Neutrophil (primary cell): Measurements from ENCODE around the gene AAK1.

Experiments
- H3K27ac ChIP-seq: fragments of 200-600 bp; sonication (generic); 2 replicates; pipeline ENCODE4 v1.5.1; 2016; ENCODE audit warnings: mild to moderate bottlenecking, moderate library complexity
- H3K27me3 ChIP-seq: fragments of 200-600 bp; sonication (generic); 2 replicates; pipeline ENCODE4 v1.6.0; 2016; ENCODE audit warnings: mild to moderate bottlenecking
- H3K36me3 ChIP-seq: fragments of 200-600 bp; sonication (generic); 2 replicates; pipeline ENCODE4 v1.5.1; 2017
- H3K4me1 ChIP-seq, 2 experiments: fragments of 200-600 bp in 1 of 2; sonication (generic) in 1 of 2; 1 replicate in 1 of 2; 2 replicates in 1 of 2; pipeline versions ENCODE4 v1.5.1 to v1.6.1; 2013 to 2016; ENCODE audit warnings: low read depth in 1 of 2, low read length in 1 of 2, mild to moderate bottlenecking in 1 of 2, moderate library complexity in 1 of 2; ENCODE audit not compliant: control insufficient read depth in 1 of 2, insufficient read depth in 1 of 2
- H3K4me3 ChIP-seq, 2 experiments: fragments of 200-600 bp in 1 of 2; sonication (generic) in 1 of 2; 1 replicate in 1 of 2; 2 replicates in 1 of 2; pipeline ENCODE4 v1.5.1; 2013 to 2016; ENCODE audit warnings: low read depth in 1 of 2, low read length in 1 of 2, mild to moderate bottlenecking in 1 of 2, moderate library complexity in 1 of 2
- H3K9me3 ChIP-seq: fragments of 200-600 bp; sonication (generic); 2 replicates; pipeline ENCODE4 v1.5.1; 2016
- TF ChIP-seq, protein P1 (sequence below): fragments of 200-600 bp; sonication (generic); IDR thresholded peaks from 2 replicates; pipeline ENCODE4 v1.5.1; 2016; ENCODE audit warnings: antibody characterized with exemption

Gene AAK1

GRCh38 chr2:69499966-69500365 lies 143.6 kb downstream of the AAK1 start:
- no peak overlapping the region for H3K27ac ChIP-seq
- TF ChIP-seq, protein P1, sequence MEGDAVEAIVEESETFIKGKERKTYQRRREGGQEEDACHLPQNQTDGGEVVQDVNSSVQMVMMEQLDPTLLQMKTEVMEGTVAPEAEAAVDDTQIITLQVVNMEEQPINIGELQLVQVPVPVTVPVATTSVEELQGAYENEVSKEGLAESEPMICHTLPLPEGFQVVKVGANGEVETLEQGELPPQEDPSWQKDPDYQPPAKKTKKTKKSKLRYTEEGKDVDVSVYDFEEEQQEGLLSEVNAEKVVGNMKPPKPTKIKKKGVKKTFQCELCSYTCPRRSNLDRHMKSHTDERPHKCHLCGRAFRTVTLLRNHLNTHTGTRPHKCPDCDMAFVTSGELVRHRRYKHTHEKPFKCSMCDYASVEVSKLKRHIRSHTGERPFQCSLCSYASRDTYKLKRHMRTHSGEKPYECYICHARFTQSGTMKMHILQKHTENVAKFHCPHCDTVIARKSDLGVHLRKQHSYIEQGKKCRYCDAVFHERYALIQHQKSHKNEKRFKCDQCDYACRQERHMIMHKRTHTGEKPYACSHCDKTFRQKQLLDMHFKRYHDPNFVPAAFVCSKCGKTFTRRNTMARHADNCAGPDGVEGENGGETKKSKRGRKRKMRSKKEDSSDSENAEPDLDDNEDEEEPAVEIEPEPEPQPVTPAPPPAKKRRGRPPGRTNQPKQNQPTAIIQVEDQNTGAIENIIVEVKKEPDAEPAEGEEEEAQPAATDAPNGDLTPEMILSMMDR = no peak
- H3K27me3 ChIP-seq = no peaks in the 10 kb centered on the region
- H3K4me1 ChIP-seq = no peaks in the 10 kb centered on the region
- H3K4me3 ChIP-seq = no peak overlapping the region
- no peaks in the 10 kb centered on the region for H3K9me3 ChIP-seq
- H3K36me3 ChIP-seq = peaks cover 54% of the 10 kb centered on the region

GRCh38 chr2:69499242-69499641 lies 144.3 kb downstream of the AAK1 start:
- Histone ChIP-seq H3K4me1 (no peaks in the 10 kb centered on the region), H3K4me3 (no peak overlapping the region), H3K36me3 (peaks cover 55% of the 10 kb centered on the region), H3K27me3 (no peaks in the 10 kb centered on the region), H3K9me3 (no peaks in the 10 kb centered on the region), H3K27ac (no peak overlapping the region)
- TF ChIP-seq, protein P1 = no peak

- TF ChIP-seq, protein P1 = no peak
- Histone ChIP-seq H3K9me3 (no peaks in the 10 kb centered on the region), H3K27ac (no peak overlapping the region), H3K27me3 (no peaks in the 10 kb centered on the region), H3K36me3 (peaks cover 54% of the 10 kb centered on the region), H3K4me1 (no peaks in the 10 kb centered on the region), H3K4me3 (no peak overlapping the region)
Measured at GRCh38 chr2:69495861-69496260, 147.7 kb downstream of the AAK1 start.

GRCh38 chr2:69495008-69495407 lies 148.5 kb downstream of the AAK1 start:
- Histone ChIP-seq H3K27me3 (no peaks in the 10 kb centered on the region), H3K9me3 (no peaks in the 10 kb centered on the region), H3K4me1 (no peaks in the 10 kb centered on the region), H3K4me3 (no peak overlapping the region), H3K36me3 (peaks cover 51% of the 10 kb centered on the region), H3K27ac (no peak overlapping the region)
- TF ChIP-seq, protein P1 = no peak

DNA sequence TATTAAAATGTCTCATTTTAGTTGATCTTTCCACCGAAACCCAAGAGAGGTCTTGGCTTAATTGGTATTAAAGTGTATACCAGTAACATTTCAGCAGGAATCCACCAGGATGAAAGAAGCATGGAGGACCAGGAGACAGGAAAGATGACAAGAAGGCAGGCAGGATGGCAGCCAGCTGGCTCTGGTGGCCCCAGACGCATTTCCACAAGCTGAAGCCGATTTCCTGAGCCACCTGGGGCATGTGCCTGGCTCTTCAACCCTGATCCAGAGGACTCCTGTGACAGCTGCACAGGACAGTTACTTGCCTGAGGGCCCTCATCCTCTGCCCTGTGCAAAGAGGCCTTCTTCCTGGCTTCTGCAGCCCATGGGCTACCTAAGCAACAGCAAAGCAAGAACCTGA lies 149.4 kb downstream of the AAK1 start:
- Histone ChIP-seq H3K9me3 (no peaks in the 10 kb centered on the region), H3K27me3 (no peaks in the 10 kb centered on the region), H3K36me3 (peaks cover 48% of the 10 kb centered on the region), H3K4me3 (no peak overlapping the region), H3K27ac (no peak overlapping the region), H3K4me1 (no peaks in the 10 kb centered on the region)
- TF ChIP-seq, protein P1 = no peak

- H3K4me1 ChIP-seq = no peaks in the 10 kb centered on the region
- H3K36me3 ChIP-seq = peaks cover 39% of the 10 kb centered on the region
- H3K9me3 ChIP-seq = no peaks in the 10 kb centered on the region
- no peak overlapping the region for H3K4me3 ChIP-seq
- no peak overlapping the region for H3K27ac ChIP-seq
- TF ChIP-seq, protein P1 = no peak
- no peaks in the 10 kb centered on the region for H3K27me3 ChIP-seq
Measured at GRCh38 chr2:69493268-69493667, 150.3 kb downstream of the AAK1 start.
